B cell (primary cell): ENCODE measurements around the gene CMTM1. TPM values are rescaled to one million over a fixed set of nuclear protein-coding genes. Genes with fewer than 3 reads are reported as not detected.
A peak's percentile ranks its signal among the peaks of the same experiment; 100 is the strongest.

Experiments used
- ATAC-seq: fragments of 200-7000 bp; cut with Tn5 transposase; one replicate; pipeline ENCODE4 v1.10.0; 2021; ENCODE audit warnings: low read depth, mild to moderate bottlenecking, moderate number of reproducible peaks, moderate library complexity
- CTCF ChIA-PET: fragments of 350-600 bp; sonication (Branson Sonifier 250); formaldehyde crosslinking; loops from one replicate; lab custom pipeline; 2021; ENCODE audit warnings: antibody characterized with exemption, inconsistent platforms; lab: Charles Lee
- POLR2A ChIA-PET: fragments of 350-600 bp; sonication (Branson Sonifier 250); formaldehyde crosslinking; loops from one replicate; lab custom pipeline; 2021; ENCODE audit warnings: antibody characterized with exemption; lab: Charles Lee
- DNase-seq: peaks from one replicate; pipeline ENCODE4 v3.0.0; 2013
- H2AFZ ChIP-seq: 2 replicates; pipeline ENCODE4 v1.6.1; 2012; ENCODE audit warnings: mild to moderate bottlenecking, low read depth, low read length; ENCODE audit not compliant: insufficient read depth, poor library complexity, severe bottlenecking
- H3K27ac ChIP-seq, 2 donors: 1 replicate in 1 of 2; 2 replicates in 1 of 2; pipeline ENCODE4 v1.5.1; 2012 to 2013; ENCODE audit warnings: low read length in 2 of 2, mild to moderate bottlenecking in 2 of 2, moderate library complexity in 1 of 2
- H3K27me3 ChIP-seq, 4 experiments: fragments of 200-600 bp in 1 of 4; sonication (generic) in 1 of 4; replicated peaks in 1 of 4; 1 replicate in 2 of 4; 2 replicates in 2 of 4; pipeline versions ENCODE4 v1.6.1 to v1.7.0; 2013 to 2016; ENCODE audit warnings: low read length in 3 of 4, mild to moderate bottlenecking in 2 of 4, mixed read lengths in 1 of 4, moderate library complexity in 1 of 4; ENCODE audit not compliant: insufficient read depth in 4 of 4, control insufficient read depth in 3 of 4; ENCODE audit errors: control extremely low read depth in 1 of 4
- H3K36me3 ChIP-seq, 2 experiments: replicated peaks in 1 of 2; 1 replicate in 1 of 2; 2 replicates in 1 of 2; pipeline versions ENCODE4 v1.6.1 to v1.7.1; 2013; ENCODE audit warnings: low read length in 1 of 2; ENCODE audit not compliant: insufficient read depth in 2 of 2, control insufficient read depth in 1 of 2; ENCODE audit errors: control extremely low read depth in 1 of 2, extremely low read depth in 1 of 2
- H3K4me1 ChIP-seq, 2 donors: fragments of 200-600 bp in 1 of 2; sonication (generic) in 1 of 2; 1 replicate in 1 of 2; 2 replicates in 1 of 2; pipeline versions ENCODE4 v1.5.1 to v1.6.1; 2013 to 2017; ENCODE audit warnings: low read length in 2 of 2; ENCODE audit not compliant: control insufficient read depth in 2 of 2, insufficient read depth in 2 of 2
- H3K4me2 ChIP-seq: replicated peaks from 2 replicates; pipeline ENCODE3; 2012; ENCODE audit warnings: mild to moderate bottlenecking, low read depth, low read length; ENCODE audit not compliant: poor library complexity, severe bottlenecking
- H3K4me3 ChIP-seq, 5 experiments: fragments of 200-600 bp in 1 of 5; sonication (generic) in 1 of 5; 1 replicate in 3 of 5; 2 replicates in 2 of 5; pipeline versions ENCODE4 v1.5.1 to v1.7.0; 2011 to 2016; ENCODE audit warnings: low read length in 4 of 5, mild to moderate bottlenecking in 4 of 5, low read depth in 2 of 5, control low read depth in 1 of 5, moderate library complexity in 1 of 5; ENCODE audit not compliant: insufficient read depth in 1 of 5; ENCODE audit errors: control extremely low read depth in 1 of 5, extremely low read depth in 1 of 5
- H3K79me2 ChIP-seq: fragments of 200-600 bp; sonication (generic); one replicate; pipeline ENCODE4 v1.6.0; 2016; ENCODE audit warnings: low read length; ENCODE audit not compliant: control insufficient read depth, insufficient read depth
- H3K9ac ChIP-seq: fragments of 200-600 bp; sonication (generic); 2 replicates; pipeline ENCODE4 v1.6.1; 2017; ENCODE audit warnings: mild to moderate bottlenecking, low read length, moderate library complexity
- H3K9me3 ChIP-seq, 3 donors: one replicate each; pipeline versions ENCODE4 v1.6.1 to v1.7.1; 2013; ENCODE audit warnings: low read length in 2 of 3; ENCODE audit not compliant: control insufficient read depth in 2 of 3, insufficient read depth in 1 of 3; ENCODE audit errors: control extremely low read depth in 1 of 3
- H4K20me1 ChIP-seq: 2 replicates; pipeline ENCODE4 v1.6.0; 2012; ENCODE audit warnings: mild to moderate bottlenecking, low read length; ENCODE audit not compliant: insufficient read depth, control insufficient read depth, poor library complexity, severe bottlenecking
- H3K27ac Mint-ChIP-seq: one replicate; pipeline ENCODE4 v1.8.0; 2021; ENCODE audit warnings: mixed read lengths
- H3K27me3 Mint-ChIP-seq: one replicate; pipeline ENCODE4 v1.8.0; 2021; ENCODE audit warnings: mixed read lengths
- H3K4me1 Mint-ChIP-seq: one replicate; pipeline ENCODE4 v1.8.0; 2021; ENCODE audit warnings: mixed read lengths
- H3K4me3 Mint-ChIP-seq: one replicate; pipeline ENCODE4 v1.8.0; 2021; ENCODE audit warnings: mixed read lengths
- H3K9me3 Mint-ChIP-seq: one replicate; pipeline ENCODE4 v1.8.0; 2022; ENCODE audit warnings: mixed read lengths; ENCODE audit not compliant: insufficient read depth
- CTCF ChIP-seq: fragments of 200-600 bp; IDR thresholded peaks from one replicate; pipeline ENCODE4 v1.8.0; 2022; ENCODE audit warnings: antibody characterized with exemption, mild to moderate bottlenecking
- EZH2 ChIP-seq: IDR thresholded peaks from 2 replicates; pipeline ENCODE4 v1.6.1; 2012; ENCODE audit warnings: borderline replicate concordance, low read depth, mild to moderate bottlenecking, moderate library complexity, low read length; ENCODE audit not compliant: insufficient read depth, poor library complexity, severe bottlenecking
- WGBS: methylation state at CpG from one replicate; pipeline ENCODE4 v1.1.5; 2013; ENCODE audit warnings: missing lambda C conversion rate; ENCODE audit not compliant: insufficient coverage; 5-methylcytosine and 5-hydroxymethylcytosine counted together
- intact Hi-C: fragments of 100-400 bp; cut with micrococcal nuclease; formaldehyde crosslinking; loops from one replicate; pipeline ENCODE4 v1.10.0; 2022
- polyA plus RNA-seq: library from polyadenylated mRNA; depleted of rRNA; stranded (reverse); fragments of >200 nt; gene quantifications from 2 replicates; pipeline ENCODE4 v1.2.3, GENCODE V29; 2012
- total RNA-seq, 2 donors: library from RNA; stranded (reverse); fragments of 120-200 nt in 1 of 2; gene quantifications; 1 replicate in 1 of 2; 2 replicates in 1 of 2; pipeline versions ENCODE4 v1.2.3 to v1.2.4, GENCODE V29; 2013 to 2022

The CMTM1 gene
- total and polyA plus RNA-seq, 2 donors (not counting 1 experiment from before 2014, with no cell fraction given) = 1.6 to 5.9 TPM

GRCh38 chr16:66538910-66539309 is 27.3 kb upstream of the CMTM1 start:
- H3K36me3 ChIP-seq = no peaks in the 10 kb centered on the region
- no peak for TF ChIP-seq EZH2
- TF ChIP-seq CTCF = no peak
- no peak overlapping the region for H2AFZ ChIP-seq
- Mint-ChIP-seq H3K4me1 (peaks cover 51% of the 10 kb centered on the region), H3K4me3 (peak overlapping the region; percentile 4), H3K27me3 (no peaks in the 10 kb centered on the region), H3K9me3 (no peaks in the 10 kb centered on the region), H3K27ac (no peak overlapping the region)
- intact Hi-C loops = loop anchor here (1.0 kb wide), 2 partner anchors 10 to 14 kb away; no protein-coding TSS in a partner anchor
- DNase-seq (no peak), ATAC-seq (no peak)
- WGBS = 95% methylated on average over 2 of the region's 5 CpGs
- peaks cover 29 to 34% of the 10 kb centered on the region in 2 donors for H3K4me1 ChIP-seq
- ChIA-PET CTCF (interaction anchor here (0.9 to 1.4 kb wide), 4 partner anchors 9 to 54 kb away, joined by 3 to 6 read pairs (median 4); no protein-coding TSS in a partner anchor), POLR2A (interaction anchor here (1.5 kb wide), 1 partner anchor 10 kb away, joined by 3 read pairs; no protein-coding TSS in a partner anchor)
- no peaks in the 10 kb centered on the region for H3K27me3 ChIP-seq
- H3K79me2 ChIP-seq = no peaks in the 10 kb centered on the region
- no peaks in the 10 kb centered on the region for H4K20me1 ChIP-seq
- no peaks in the 10 kb centered on the region for H3K9me3 ChIP-seq
- no peak overlapping the region for H3K27ac ChIP-seq
- H3K4me3 ChIP-seq = no peak overlapping the region
- no peak overlapping the region for H3K4me2 ChIP-seq
- no peak overlapping the region for H3K9ac ChIP-seq
